Smooth muscle cell (in vitro differentiated cells): ENCODE results near the gene ZNF683. TPM values are rescaled to one million over a fixed set of nuclear protein-coding genes. Genes with fewer than 3 reads are reported as not detected.
"Not testable (repeated sequence)": the region's sequence is repeated elsewhere in the genome, so short reads cannot be mapped to it uniquely, and the experiment has no call there.

Experiments used
- DNase-seq: peaks from one replicate; lab custom pipeline; 2025; ENCODE audit not compliant: unreplicated experiment; lab: John Stamatoyannopoulos, UW
- H2AFZ ChIP-seq: fragments of 200-600 bp; sonication (generic); 2 replicates; pipeline ENCODE4 v1.6.0; 2016; ENCODE audit warnings: antibody characterized with exemption, low read depth, mild to moderate bottlenecking
- H3F3A ChIP-seq: fragments of 200-600 bp; sonication (generic); 2 replicates; pipeline ENCODE4 v1.6.0; 2017; ENCODE audit warnings: antibody characterized with exemption, low read depth
- H3K27ac ChIP-seq: fragments of 200-600 bp; sonication (generic); 2 replicates; pipeline ENCODE4 v1.5.1; 2016; ENCODE audit warnings: low read depth, mild to moderate bottlenecking
- H3K27me3 ChIP-seq: fragments of 200-600 bp; sonication (generic); 2 replicates; pipeline ENCODE4 v1.6.1; 2016; ENCODE audit warnings: low read depth, mild to moderate bottlenecking
- H3K36me3 ChIP-seq: fragments of 200-600 bp; sonication (generic); 2 replicates; pipeline ENCODE4 v1.5.1; 2016; ENCODE audit warnings: low read depth
- H3K4me1 ChIP-seq: fragments of 200-600 bp; sonication (generic); 2 replicates; pipeline ENCODE4 v1.5.1; 2016; ENCODE audit warnings: low read depth
- H3K4me2 ChIP-seq: fragments of 200-600 bp; sonication (generic); 2 replicates; pipeline ENCODE4 v1.6.0; 2016; ENCODE audit warnings: mild to moderate bottlenecking
- H3K4me3 ChIP-seq: fragments of 200-600 bp; sonication (generic); 2 replicates; pipeline ENCODE4 v1.5.1; 2016; ENCODE audit warnings: mild to moderate bottlenecking
- H3K79me2 ChIP-seq: fragments of 200-600 bp; sonication (generic); 2 replicates; pipeline ENCODE4 v1.6.0; 2016; ENCODE audit warnings: low read depth, mild to moderate bottlenecking
- H3K9ac ChIP-seq: fragments of 200-600 bp; sonication (generic); 2 replicates; pipeline ENCODE4 v1.6.0; 2016; ENCODE audit warnings: low read depth
- H3K9me3 ChIP-seq: fragments of 200-600 bp; sonication (generic); replicated peaks from 2 replicates; pipeline ENCODE4 v1.5.1; 2016; ENCODE audit warnings: low read depth
- H4K20me1 ChIP-seq: fragments of 200-600 bp; sonication (generic); 2 replicates; pipeline ENCODE4 v1.6.0; 2016; ENCODE audit warnings: low read depth
- WGBS: methylation state at CpG from one replicate; pipeline ENCODE4 v1.1.7; 2016; ENCODE audit warnings: low lambda C conversion rate; 5-methylcytosine and 5-hydroxymethylcytosine counted together
- polyA plus RNA-seq: library from polyadenylated mRNA; unstranded; fragments of >200 nt; fragmentation: Nextera tagmentation; extraction: Ambion mirVana; gene quantifications from 2 replicates; pipeline ENCODE4 v1.2.1, GENCODE V29; 2016
- total RNA-seq: library from RNA; depleted of rRNA; stranded (reverse); fragments of >200 nt; gene quantifications from 2 replicates; pipeline ENCODE4 v1.2.3, GENCODE V29; 2014
- TF ChIP-seq, protein P1 (sequence below): fragments of 200-600 bp; sonication (generic); IDR thresholded peaks from 2 replicates; pipeline ENCODE4 v1.5.1; 2017; ENCODE audit warnings: borderline replicate concordance, mild to moderate bottlenecking, antibody characterized with exemption; ENCODE audit not compliant: insufficient read depth, poor library complexity, severe bottlenecking

Gene ZNF683
- total and polyA plus RNA-seq, 2 experiments from 2014 or later: not detected

DNA sequence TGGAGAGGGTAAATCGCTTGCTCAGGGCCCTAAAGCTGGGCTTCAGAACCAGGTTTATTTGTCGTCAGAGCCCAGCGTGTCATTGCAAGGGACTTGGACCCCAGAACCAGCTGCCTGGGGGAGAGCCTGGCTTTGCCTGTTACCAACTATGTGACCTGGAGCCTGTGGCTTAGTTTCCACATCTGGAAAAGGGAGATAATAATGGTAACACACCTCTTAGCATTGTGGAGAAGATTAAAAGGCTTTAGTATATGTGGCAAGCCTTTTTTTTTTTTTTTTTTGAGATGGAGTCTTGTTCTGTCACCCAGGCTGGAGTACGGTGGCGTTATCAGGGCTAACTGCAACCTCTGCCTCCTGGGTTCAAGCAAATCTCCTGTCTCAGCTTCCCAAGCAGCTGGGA is 42.3 kb downstream of the ZNF683 start:
- 92% methylated on average over 4 of the region's 5 CpGs for WGBS
- TF ChIP-seq, protein P1, sequence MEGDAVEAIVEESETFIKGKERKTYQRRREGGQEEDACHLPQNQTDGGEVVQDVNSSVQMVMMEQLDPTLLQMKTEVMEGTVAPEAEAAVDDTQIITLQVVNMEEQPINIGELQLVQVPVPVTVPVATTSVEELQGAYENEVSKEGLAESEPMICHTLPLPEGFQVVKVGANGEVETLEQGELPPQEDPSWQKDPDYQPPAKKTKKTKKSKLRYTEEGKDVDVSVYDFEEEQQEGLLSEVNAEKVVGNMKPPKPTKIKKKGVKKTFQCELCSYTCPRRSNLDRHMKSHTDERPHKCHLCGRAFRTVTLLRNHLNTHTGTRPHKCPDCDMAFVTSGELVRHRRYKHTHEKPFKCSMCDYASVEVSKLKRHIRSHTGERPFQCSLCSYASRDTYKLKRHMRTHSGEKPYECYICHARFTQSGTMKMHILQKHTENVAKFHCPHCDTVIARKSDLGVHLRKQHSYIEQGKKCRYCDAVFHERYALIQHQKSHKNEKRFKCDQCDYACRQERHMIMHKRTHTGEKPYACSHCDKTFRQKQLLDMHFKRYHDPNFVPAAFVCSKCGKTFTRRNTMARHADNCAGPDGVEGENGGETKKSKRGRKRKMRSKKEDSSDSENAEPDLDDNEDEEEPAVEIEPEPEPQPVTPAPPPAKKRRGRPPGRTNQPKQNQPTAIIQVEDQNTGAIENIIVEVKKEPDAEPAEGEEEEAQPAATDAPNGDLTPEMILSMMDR: no peak
- Histone ChIP-seq H3K4me3 (no peak overlapping the region), H3K9me3 (no peaks in the 10 kb centered on the region), H3K36me3 (no peaks in the 10 kb centered on the region), H4K20me1 (no peaks in the 10 kb centered on the region), H3K27me3 (peaks cover 8% of the 10 kb centered on the region), H3K9ac (no peak overlapping the region), H3K4me1 (peaks cover 2% of the 10 kb centered on the region), H3K27ac (no peak overlapping the region), H2AFZ (no peak overlapping the region), H3F3A (no peaks in the 10 kb centered on the region), H3K4me2 (no peak overlapping the region), H3K79me2 (no peaks in the 10 kb centered on the region)
- DNase-seq: no peak

- not testable (repeated sequence) for DNase-seq, H3K9me3 ChIP-seq, H3K27me3 ChIP-seq, H3K27ac ChIP-seq, H3K9ac ChIP-seq, H3K4me3 ChIP-seq, H4K20me1 ChIP-seq, H3K4me1 ChIP-seq, H3K36me3 ChIP-seq, H3K4me2 ChIP-seq, H3K79me2 ChIP-seq, H2AFZ ChIP-seq, H3F3A ChIP-seq
- 98% methylated on average over 4 of the region's 4 CpGs for WGBS
Measured at GRCh38 chr1:26329380-26329779, 43.2 kb downstream of the ZNF683 start.

- Histone ChIP-seq H3K36me3 (no peaks in the 10 kb centered on the region), H3F3A (no peaks in the 10 kb centered on the region), H3K4me3 (no peak overlapping the region), H3K9me3 (no peaks in the 10 kb centered on the region), H3K4me2 (no peak overlapping the region), H3K79me2 (no peaks in the 10 kb centered on the region), H3K9ac (no peak overlapping the region), H3K27me3 (no peaks in the 10 kb centered on the region), H2AFZ (no peak overlapping the region), H3K4me1 (no peaks in the 10 kb centered on the region), H4K20me1 (no peaks in the 10 kb centered on the region), H3K27ac (no peak overlapping the region)
- no peak for DNase-seq
- TF ChIP-seq, protein P1: no peak
- 82% methylated on average over 8 of the region's 8 CpGs for WGBS
Measured at GRCh38 chr1:26328597-26328996, 44.0 kb downstream of the ZNF683 start.

DNA sequence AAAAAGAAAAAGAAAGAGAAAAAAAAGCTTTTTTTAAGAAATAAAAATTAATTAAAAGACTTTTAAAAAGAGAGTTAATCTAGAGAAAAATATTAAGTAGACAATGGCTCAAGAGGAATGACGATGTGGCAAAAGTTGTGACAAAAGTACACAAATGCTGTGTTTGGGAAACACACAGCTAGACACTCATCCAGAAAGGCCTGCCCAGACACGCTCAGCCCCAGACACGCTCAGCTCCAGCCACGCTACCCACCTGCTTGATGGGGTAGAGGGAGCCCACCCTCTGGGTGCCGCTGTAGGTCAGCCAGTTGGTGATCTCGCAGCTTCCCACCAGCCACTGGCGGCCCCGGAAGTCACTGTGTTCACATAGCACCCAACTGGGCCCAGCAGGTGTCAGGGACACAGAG is 44.6 kb downstream of the ZNF683 start:
- TF ChIP-seq, protein P1: no peak
- H2AFZ ChIP-seq: no peak overlapping the region
- H3K36me3 ChIP-seq: no peaks in the 10 kb centered on the region
- H3K4me1 ChIP-seq: no peaks in the 10 kb centered on the region
- no peak overlapping the region for H3K4me3 ChIP-seq
- no peak overlapping the region for H3K27ac ChIP-seq
- no peaks in the 10 kb centered on the region for H4K20me1 ChIP-seq
- no peak for DNase-seq
- H3K9ac ChIP-seq: no peak overlapping the region
- no peaks in the 10 kb centered on the region for H3K27me3 ChIP-seq
- no peak overlapping the region for H3K4me2 ChIP-seq
- 72% methylated on average over 8 of the region's 8 CpGs for WGBS
- no peaks in the 10 kb centered on the region for H3K9me3 ChIP-seq
- H3F3A ChIP-seq: no peaks in the 10 kb centered on the region
- H3K79me2 ChIP-seq: no peaks in the 10 kb centered on the region
